Vagina (tissue), 2 donors: ENCODE results near the gene TBL1X. TPM values are rescaled to one million over a fixed set of nuclear protein-coding genes. Genes with fewer than 3 reads are reported as not detected.
"Not testable (repeated sequence)": the region's sequence is repeated elsewhere in the genome, so short reads cannot be mapped to it uniquely, and the experiment has no call there.

ENCODE experiments used
- DNase-seq, 2 donors: peaks; one replicate each; pipeline ENCODE4 v3.0.0-alpha.2; 2017; ENCODE audit errors: extremely low spot score in 2 of 2
- H3K27ac ChIP-seq: fragments of 200-600 bp; sonication (generic); one replicate; pipeline ENCODE4 v1.5.1; 2019
- H3K27me3 ChIP-seq: fragments of 200-600 bp; sonication (generic); one replicate; pipeline ENCODE4 v1.5.1; 2019
- H3K36me3 ChIP-seq, 2 donors: fragments of 200-600 bp; sonication (generic); one replicate each; pipeline ENCODE4 v1.5.1; 2017 to 2019
- H3K4me1 ChIP-seq: fragments of 200-600 bp; sonication (generic); one replicate; pipeline ENCODE4 v1.5.1; 2019
- H3K4me3 ChIP-seq, 2 donors: fragments of 200-600 bp; sonication (generic); 1 replicate in 1 of 2; 2 replicates in 1 of 2; pipeline ENCODE4 v1.5.1; 2016 to 2019
- H3K9me3 ChIP-seq: fragments of 200-600 bp; sonication (generic); one replicate; pipeline ENCODE4 v1.5.1; 2019
- CTCF ChIP-seq, 3 experiments: fragments of 450-650 bp in 2 of 3; fragments of 200-600 bp in 1 of 3; sonication (generic) in 1 of 3; IDR thresholded peaks; one replicate each; pipeline ENCODE4 v1.5.1; 2017 to 2019; ENCODE audit warnings: antibody characterized with exemption in 3 of 3, mild to moderate bottlenecking in 2 of 3, moderate library complexity in 2 of 3
- POLR2A ChIP-seq, 2 donors: fragments of 450-650 bp; IDR thresholded peaks; one replicate each; pipeline ENCODE4 v1.6.1; 2017; ENCODE audit warnings: antibody characterized with exemption in 2 of 2, mild to moderate bottlenecking in 2 of 2, moderate library complexity in 2 of 2
- POLR2AphosphoS5 ChIP-seq, 2 donors: sonication (generic); formaldehyde crosslinking; IDR thresholded peaks; one replicate each; pipeline ENCODE4 v1.9.0; 2017; ENCODE audit warnings: antibody characterized with exemption in 2 of 2, mild to moderate bottlenecking in 2 of 2, low read depth in 1 of 2; ENCODE audit not compliant: insufficient read depth in 1 of 2
- intact Hi-C: fragments of 100-400 bp; cut with DNase I; formaldehyde crosslinking; loops from one replicate; pipeline ENCODE4 v1.15.1; 2023
- total RNA-seq: library from RNA; depleted of rRNA; stranded (reverse); fragments of >200 nt; gene quantifications from one replicate; pipeline ENCODE4 v1.2.3, GENCODE V29; 2016

TBL1X gene
- total RNA-seq, 1 donor from 2014 or later, result 41.3 TPM

GRCh38 chrX:9467146-9467545 is 2.3 kb downstream of the TBL1X start:
- peak overlapping the region; percentile 27 to 63 for H3K4me3 ChIP-seq
- no peaks in the 10 kb centered on the region for H3K9me3 ChIP-seq
- peaks cover 44% of the 10 kb centered on the region for H3K4me1 ChIP-seq
- TF ChIP-seq POLR2AphosphoS5 (IDR thresholded peaks at IDR 0.05; ENCODE audit: insufficient read depth in 1 of 2, low read depth in 1 of 2), result no peak
- no peak for TF ChIP-seq CTCF (IDR thresholded peaks at IDR 0.05)
- H3K36me3 ChIP-seq, result no peaks in the 10 kb centered on the region
- intact Hi-C loops, result no loop called here
- no peak for DNase-seq
- no peaks in the 10 kb centered on the region for H3K27me3 ChIP-seq
- H3K27ac ChIP-seq, result no peak overlapping the region

- peaks cover 38% of the 10 kb centered on the region for H3K4me1 ChIP-seq
Observed at GRCh38 chrX:9467751-9468150, 2.9 kb downstream of the TBL1X start.

GRCh38 chrX:9471571-9471985 is 6.7 kb downstream of the TBL1X start:
- TF ChIP-seq POLR2AphosphoS5 (IDR thresholded peaks at IDR 0.05; ENCODE audit: insufficient read depth in 1 of 2, low read depth in 1 of 2), result no peak
- TF ChIP-seq CTCF (IDR thresholded peaks at IDR 0.05), result no peak
- no peak for TF ChIP-seq POLR2A (IDR thresholded peaks at IDR 0.05)
- Histone ChIP-seq H3K4me1 (peaks cover 24% of the 10 kb centered on the region), H3K9me3 (no peaks in the 10 kb centered on the region), H3K36me3 (no peaks in the 10 kb centered on the region), H3K4me3 (no peak overlapping the region), H3K27me3 (no peaks in the 10 kb centered on the region), H3K27ac (no peak overlapping the region)
- no peak for DNase-seq
- intact Hi-C loops, result loop anchor here (5.0 kb wide), 1 partner anchor 211 kb away; no protein-coding TSS in a partner anchor

More at GRCh38 chrX:9467751-9468150, 2.9 kb downstream of the TBL1X start:
- no peak for TF ChIP-seq CTCF (IDR thresholded peaks at IDR 0.05)
- no peak for TF ChIP-seq POLR2AphosphoS5 (IDR thresholded peaks at IDR 0.05; ENCODE audit: insufficient read depth in 1 of 2, low read depth in 1 of 2)
- TF ChIP-seq POLR2A (IDR thresholded peaks at IDR 0.05), result no peak
- peak overlapping the region in 1 of 2 donors; percentile 27 for H3K4me3 ChIP-seq
- H3K9me3 ChIP-seq, result no peaks in the 10 kb centered on the region
- no peak overlapping the region for H3K27ac ChIP-seq
- H3K27me3 ChIP-seq, result no peaks in the 10 kb centered on the region
- no peak for DNase-seq
- intact Hi-C loops, result no loop called here
- no peaks in the 10 kb centered on the region for H3K36me3 ChIP-seq

GRCh38 chrX:9473708-9474107 is 8.8 kb downstream of the TBL1X start:
- Histone ChIP-seq H3K27ac (no peak overlapping the region), H3K36me3 (no peaks in the 10 kb centered on the region), H3K9me3 (no peaks in the 10 kb centered on the region), H3K4me3 (no peak overlapping the region), H3K27me3 (no peaks in the 10 kb centered on the region), H3K4me1 (peaks cover 6% of the 10 kb centered on the region)
- no peak for TF ChIP-seq POLR2A (IDR thresholded peaks at IDR 0.05)
- no peak for TF ChIP-seq CTCF (IDR thresholded peaks at IDR 0.05)
- no peak for TF ChIP-seq POLR2AphosphoS5 (IDR thresholded peaks at IDR 0.05; ENCODE audit: insufficient read depth in 1 of 2, low read depth in 1 of 2)
- DNase-seq, result no peak
- intact Hi-C loops, result loop anchor here (5.0 kb wide), 1 partner anchor 209 kb away; no protein-coding TSS in a partner anchor

- H3K9me3 ChIP-seq, intact Hi-C loops: not testable (repeated sequence)
Observed at GRCh38 chrX:9475417-9475816, 10.6 kb downstream of the TBL1X start.

More at GRCh38 chrX:9475417-9475816, 10.6 kb downstream of the TBL1X start:
- not testable (repeated sequence) for H3K4me3 ChIP-seq, H3K27ac ChIP-seq, H3K27me3 ChIP-seq, DNase-seq, H3K4me1 ChIP-seq, H3K36me3 ChIP-seq
